Stimulated activated CD8-positive, alpha-beta memory T cell treated with anti-CD3 and anti-CD28 coated beads, Interleukin-7, amount 100 ng/mL, for 24 hours (primary cell): ENCODE results near the gene IFNL1.
"Not testable (repeated sequence)": the region's sequence is repeated elsewhere in the genome, so short reads cannot be mapped to it uniquely, and the experiment has no call there.

Source experiments
- DNase-seq: peaks from one replicate; pipeline ENCODE4 v3.0.0-alpha.2; 2020; ENCODE audit warnings: low read depth

IFNL1 gene

DNA sequence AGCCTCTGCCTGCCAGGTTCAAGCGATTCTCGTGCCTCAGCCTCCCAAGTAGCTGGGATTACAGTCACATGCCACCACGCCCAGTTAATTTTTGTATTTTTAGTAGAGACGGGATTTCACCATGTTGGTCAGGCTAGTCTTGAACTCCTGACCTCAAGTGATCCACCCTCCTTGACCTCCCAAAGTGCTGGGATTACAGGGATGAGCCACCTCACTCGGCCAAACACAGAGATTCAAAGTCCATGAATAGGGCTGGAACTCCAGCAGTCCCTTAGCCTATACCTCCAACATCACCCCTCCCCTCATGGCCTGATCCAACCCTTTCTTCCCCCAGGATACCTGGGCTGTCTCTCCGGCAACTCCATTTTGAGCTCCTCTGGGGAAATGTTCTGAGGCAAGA, 36.5 kb downstream of the IFNL1 start:
- not testable (repeated sequence) for DNase-seq

- no peak for DNase-seq
Measured at GRCh38 chr19:39333507-39333906, 37.3 kb downstream of the IFNL1 start.

- no peak for DNase-seq
Measured at GRCh38 chr19:39334444-39334976, 38.3 kb downstream of the IFNL1 start.

GRCh38 chr19:39335168-39335548, 39.0 kb downstream of the IFNL1 start:
- DNase-seq: no peak

DNA sequence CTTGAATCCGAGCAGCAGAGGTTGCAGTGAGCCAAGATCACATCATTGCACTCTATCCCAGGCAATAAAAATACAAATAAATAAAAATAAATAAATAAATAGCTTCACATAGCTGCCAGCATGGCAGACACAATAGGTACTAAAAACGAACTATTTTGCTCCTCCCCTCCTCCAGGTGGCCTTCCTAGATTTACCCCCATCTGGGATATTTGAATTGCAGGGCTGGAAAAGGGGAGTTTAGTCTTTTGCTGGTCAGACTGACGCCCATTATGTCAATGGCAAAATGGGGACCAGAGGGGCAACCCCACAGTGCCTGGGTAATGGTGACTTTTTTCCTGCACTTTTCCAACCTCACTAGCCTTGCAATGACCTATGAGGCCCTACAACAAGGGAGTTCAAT, 40.3 kb downstream of the IFNL1 start:
- no peak for DNase-seq

DNA sequence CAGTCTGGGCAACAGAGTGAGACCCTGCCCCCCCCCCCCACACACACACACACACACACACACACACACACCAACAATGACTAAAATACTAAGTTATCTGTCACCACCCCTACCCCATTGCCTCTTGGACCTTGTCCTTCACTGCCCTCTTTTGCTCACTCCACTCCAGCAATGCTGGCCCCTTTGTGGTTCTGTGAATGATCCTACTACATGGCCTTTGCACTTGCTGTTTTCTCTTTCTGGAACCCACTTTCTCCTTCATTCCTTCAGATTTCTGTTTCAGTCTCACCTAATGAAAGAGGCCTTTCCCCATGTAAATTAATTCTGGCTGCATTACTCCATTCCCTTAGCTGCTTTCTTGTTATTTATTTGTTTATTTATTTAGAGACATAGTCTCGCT, 43.5 kb downstream of the IFNL1 start:
- no peak for DNase-seq

GRCh38 chr19:39340156-39340555, 43.9 kb downstream of the IFNL1 start:
- DNase-seq: not testable (repeated sequence)

DNA sequence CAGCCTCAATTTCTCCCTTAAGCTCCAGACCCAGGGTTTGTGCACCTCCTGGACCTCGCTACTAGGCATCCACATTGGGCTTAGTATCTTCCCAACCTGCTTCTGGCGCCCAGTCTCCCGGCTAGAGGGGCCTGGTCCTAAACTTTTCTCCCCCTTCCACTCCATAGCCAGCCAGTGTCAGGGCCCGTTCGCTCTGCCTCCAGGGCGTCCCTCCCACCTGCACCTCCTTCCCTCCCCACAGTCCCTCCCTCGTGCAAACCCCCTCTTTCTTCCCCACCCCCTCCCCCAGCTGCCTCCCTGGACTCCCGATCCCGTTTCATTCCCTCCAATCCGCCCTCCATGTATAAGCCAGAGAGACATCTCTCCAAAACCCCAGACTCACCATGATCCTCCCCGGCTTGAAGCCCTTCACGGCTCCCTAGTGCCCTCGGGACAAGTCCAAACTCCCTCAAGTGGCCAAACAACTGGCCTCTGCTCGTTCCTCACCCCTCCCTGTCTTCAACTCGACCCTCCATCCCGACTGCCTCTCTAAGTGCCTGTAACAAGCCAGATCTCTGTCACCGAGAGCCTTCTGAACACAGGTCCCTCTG, 45.0 kb downstream of the IFNL1 start:
- no peak for DNase-seq

GRCh38 chr19:39341719-39342604, 45.8 kb downstream of the IFNL1 start, which contains the start of gene SAMD4B:
Gene SAMD4B, plus strand, starts transcription at chr19:39342421. Its CDS starts 14,473 bp downstream, at chr19:39356894.
- DNase-seq: peak; percentile 97

DNA sequence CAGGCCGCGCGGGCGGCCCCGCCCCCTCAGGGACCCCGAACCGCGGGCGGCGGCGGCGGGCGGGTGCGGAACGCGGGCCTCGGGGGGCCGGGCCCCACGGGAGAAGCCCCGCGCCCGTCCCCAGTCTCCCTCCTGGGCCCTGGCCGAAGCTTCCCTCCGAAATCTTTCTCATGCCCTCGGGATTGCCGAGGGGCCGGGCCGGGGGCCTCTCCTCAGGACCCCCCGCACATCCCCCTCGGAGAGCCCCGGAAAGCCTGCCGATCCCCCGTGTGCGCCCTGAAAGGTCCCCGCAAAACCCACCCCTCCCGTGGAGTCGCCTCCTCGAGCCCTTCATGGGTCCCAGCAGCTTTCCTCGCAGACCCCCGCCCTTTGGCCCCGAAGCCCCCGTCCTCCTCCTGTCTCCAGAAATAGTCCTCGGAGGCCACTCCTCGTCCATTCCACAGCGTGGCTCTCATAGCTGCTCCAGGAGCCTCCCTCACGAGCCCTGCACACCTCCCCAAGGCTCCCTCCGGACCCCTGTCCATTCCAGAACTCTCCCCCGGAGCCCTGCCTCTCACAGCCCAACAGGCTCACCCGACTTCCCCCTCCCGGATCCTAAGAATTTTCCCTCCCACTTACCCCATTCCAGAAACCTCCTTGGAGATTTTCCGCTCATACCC, 46.6 kb downstream of the IFNL1 start:
- DNase-seq: no peak

- no peak for DNase-seq
Measured at GRCh38 chr19:39345956-39346355, 49.7 kb downstream of the IFNL1 start.

DNA sequence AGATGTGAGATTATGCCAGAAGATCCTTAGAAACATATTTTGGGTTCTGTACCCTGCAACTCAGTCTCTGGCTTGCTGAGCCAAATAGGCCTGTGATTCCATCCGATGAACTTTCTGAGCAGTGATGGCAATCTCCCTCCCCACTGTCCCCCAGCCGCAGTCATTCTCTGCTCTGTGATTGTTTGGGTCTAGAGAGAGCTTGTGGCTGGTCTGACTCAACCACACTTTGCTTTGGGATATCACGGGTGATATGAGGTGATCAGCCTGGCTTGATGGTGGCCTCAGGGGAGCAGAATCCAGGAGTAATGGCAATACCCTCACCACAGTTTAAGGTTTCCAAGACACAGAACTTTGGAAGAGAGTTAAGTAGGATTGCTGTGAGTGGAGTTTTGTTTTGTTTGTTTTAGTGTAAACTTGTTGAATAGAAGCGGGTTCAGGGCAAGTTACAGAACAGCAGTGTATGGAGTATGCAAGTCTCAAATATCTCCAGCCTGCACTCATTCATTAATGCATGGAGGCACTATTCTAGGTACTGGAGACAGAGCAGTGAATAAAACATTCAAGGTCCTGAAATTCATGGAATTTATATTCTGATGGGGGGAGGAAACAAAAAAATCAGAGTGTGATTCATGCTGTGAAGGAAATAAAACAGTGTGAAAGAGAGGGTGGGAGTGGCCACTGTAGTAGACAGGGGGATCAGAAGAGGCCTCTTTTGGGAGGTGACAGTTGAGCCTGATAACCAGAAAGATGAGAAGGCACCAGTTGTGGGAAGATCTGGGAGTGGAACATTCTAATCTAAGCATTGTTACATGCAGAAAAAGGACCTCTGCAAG, 51.3 kb downstream of the IFNL1 start:
- no peak for DNase-seq
